ENCODE results near the gene STAT6.
A peak's percentile ranks its signal among the peaks of the same experiment; 100 is the strongest.

The STAT6 gene

GRCh38 chr12:57099047-57099714, 12.0 kb downstream of the STAT6 start:
- DNase-seq (ENCODE audit: low read depth) = no peak

GRCh38 chr12:57098546-57098945, 12.6 kb downstream of the STAT6 start:
- no peak for DNase-seq (ENCODE audit: low read depth)

GRCh38 chr12:57097554-57097835, 13.7 kb downstream of the STAT6 start:
- DNase-seq (ENCODE audit: low read depth) = no peak

DNA sequence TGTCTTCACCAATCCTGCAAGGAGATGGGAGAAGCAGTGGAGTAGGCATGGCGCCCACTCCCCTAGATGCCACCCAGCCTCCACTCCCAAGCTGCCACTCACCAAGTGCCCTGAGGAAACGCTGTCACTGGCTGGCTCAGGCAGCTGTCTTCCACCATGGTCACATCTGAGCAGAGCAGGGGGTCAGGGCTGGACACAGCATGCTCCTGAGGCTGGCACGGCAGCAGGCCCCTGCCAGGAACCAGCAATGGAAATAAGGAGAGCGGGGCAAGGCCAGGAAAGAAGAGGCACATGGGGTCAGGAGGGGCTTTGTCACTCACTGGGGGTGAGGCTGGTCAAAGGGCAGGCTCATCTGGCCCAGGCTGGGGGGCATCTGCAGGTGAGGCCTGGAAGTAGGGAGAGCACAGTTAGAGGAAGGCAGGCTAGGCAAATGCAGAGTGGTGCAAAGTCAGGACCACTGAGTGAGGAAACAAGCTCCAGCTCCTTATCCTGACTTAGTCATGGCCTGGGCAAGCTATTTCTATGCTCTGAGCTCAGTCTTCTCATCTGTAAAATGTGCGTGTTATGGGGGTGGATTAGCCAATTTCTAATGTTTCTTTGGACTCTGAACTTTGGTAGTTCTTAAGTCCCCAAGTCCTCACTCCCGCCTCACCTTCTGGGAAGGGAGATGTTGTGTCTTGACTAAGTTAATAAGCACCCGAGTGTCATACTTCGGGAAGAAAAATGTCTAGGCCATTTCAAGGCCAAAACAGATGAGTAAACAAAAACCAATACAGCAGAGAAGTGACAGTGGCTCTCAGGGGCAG, 14.2 kb downstream of the STAT6 start:
- no peak for DNase-seq (ENCODE audit: low read depth)

- DNase-seq (ENCODE audit: low read depth) = no peak
Measured at GRCh38 chr12:57096099-57096572, 15.0 kb downstream of the STAT6 start.

DNA sequence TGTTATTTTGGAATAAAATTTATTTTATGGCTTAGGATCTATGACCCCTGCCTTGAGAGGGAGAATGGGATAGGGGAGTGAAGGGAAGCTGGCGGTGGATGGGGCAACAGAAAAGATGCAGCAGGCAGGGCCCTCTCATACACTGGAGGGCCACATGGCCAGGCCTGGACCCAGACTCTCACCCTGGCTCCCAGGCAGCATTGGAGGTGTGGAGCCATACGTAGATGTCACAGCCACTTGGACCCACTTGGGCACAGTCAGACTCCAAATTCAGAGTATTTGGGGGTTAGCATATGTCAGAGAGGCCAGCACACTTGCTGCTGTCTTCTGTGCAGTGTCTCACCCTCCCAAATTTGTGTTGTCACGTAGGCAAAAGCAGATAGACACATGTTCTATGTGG, 15.7 kb downstream of the STAT6 start:
- no peak for DNase-seq (ENCODE audit: low read depth)

DNA sequence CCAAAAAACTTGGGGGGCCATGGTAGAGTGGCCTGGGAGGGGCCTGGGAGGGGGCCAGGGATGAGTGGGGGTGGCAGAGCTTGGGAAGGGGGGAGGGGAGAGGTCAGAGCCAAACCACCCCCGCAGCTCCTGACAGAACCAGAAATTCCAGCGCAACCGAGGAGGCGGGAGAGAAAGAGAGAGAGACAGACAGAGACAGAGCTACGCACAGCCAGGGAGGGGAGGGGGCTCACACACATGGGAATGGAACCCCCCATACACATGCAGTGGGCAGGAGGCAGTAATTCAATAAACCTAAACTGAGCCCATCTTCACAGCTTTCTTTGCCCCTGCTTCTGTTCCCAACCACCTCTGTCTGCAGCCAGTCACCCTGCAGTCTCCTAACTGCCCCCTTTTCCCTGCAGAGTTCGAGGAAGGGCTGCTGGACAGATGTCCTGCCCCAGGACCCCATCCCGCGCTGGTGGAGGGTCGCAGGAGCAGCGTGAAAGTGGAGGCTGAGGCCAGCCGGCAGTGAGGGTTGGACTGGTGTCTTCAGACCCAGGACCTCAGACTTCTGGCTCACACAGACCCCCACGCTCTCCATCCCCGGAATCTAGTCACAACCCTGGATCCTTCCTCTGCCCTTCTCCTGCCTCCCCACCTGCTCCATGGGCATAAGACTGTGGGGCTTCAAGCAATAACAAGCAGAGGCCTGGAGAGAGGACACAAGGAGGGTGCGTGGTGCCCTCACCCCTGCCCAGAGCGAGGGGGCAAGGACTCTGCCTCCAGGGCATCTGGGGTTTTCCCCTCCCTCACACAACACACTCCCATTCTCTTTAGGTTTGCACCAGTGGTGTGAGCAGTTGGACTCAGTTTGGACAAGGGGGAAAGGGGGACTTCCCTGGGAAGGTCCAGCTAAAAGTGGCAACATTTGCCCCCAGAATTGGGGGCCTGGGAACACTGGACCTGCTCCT, 16.7 kb downstream of the STAT6 start:
- DNase-seq (ENCODE audit: low read depth) = no peak

DNA sequence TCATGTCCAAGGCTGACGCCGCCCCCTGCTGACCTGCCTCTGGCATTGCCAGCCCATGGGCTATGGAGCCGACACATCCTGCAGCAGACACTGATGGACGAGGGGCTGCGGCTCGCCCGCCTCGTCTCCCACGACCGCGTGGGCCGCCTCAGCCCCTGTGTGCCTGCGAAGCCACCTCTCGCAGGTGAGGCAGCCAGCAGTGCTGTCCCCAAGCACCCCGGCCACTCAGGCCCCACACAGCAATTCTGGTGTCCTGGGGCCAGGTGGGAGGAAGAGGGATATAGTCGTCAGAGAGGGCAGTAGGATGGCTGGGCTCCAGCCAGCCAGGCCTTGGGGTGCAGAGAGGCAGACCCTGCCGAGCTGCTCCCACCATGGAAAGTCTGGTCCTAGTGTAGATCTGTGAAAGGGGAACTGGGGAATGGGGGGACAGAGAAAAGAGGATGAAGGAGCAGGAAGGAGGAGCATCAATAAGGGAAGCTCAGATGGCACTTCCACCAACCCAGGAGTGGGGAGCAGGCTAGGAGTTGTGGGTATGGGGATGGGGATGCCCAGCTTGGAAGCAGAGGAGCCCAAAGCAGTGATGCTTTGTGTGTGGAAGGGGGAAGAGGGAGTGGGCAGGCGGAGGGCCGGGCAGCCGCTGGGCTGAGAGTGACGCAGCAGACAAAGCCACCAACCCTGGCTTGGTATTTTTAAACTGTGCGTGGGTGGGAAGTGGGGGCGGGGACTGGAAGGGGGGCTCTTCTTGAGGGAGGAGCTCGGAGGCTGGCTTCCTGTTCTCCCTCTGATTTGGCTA, 17.6 kb downstream of the STAT6 start:
- DNase-seq (ENCODE audit: low read depth) = peak; percentile 77

DNA sequence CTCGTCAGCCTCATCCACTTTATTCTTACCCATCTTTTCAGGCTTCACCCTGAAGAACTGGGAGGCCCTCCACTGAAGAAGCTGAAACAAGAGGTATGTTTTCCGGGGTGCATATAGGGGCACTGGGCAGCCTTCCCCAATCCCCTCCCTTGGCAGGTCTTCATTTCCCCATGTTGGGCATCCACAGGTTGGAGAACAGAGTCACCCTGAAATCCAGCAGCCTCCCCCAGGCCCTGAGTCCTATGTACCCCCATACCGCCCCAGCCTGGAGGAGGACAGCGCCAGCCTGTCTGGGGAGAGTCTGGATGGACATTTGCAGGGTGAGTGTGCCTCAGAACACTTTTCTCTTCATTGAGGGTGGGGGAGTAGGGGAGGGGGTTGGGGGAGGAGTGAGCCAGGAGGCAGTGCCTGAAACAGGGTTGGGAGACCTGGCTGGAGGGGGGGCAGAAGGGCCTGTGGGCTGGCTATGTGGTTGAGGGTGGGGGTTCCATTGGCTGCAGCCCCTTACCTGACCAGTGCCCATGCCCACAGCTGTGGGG, 18.2 kb downstream of the STAT6 start:
- DNase-seq (ENCODE audit: low read depth) = no peak

DNA sequence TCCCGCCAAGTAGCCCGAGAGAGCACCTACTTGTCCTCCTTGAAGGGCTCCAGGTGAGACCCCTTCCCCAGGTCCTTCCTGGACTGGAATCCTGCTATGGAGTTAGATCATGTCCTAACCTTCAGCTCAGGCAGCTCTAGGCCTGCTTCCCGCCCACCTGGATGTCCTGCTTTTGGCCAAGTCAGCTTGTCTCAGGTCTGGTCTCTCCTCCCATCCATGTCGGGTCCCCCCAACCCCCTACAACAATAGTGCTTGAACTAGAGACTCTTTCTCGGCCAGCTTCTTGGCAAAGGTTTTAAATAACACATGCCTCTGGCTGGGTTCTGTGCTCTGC, 18.7 kb downstream of the STAT6 start:
- DNase-seq (ENCODE audit: low read depth) = no peak

GRCh38 chr12:57091638-57092528, 19.3 kb downstream of the STAT6 start:
- DNase-seq (ENCODE audit: low read depth) = no peak

- no peak for DNase-seq (ENCODE audit: low read depth)
Measured at GRCh38 chr12:57090924-57091637, 20.1 kb downstream of the STAT6 start.

DNA sequence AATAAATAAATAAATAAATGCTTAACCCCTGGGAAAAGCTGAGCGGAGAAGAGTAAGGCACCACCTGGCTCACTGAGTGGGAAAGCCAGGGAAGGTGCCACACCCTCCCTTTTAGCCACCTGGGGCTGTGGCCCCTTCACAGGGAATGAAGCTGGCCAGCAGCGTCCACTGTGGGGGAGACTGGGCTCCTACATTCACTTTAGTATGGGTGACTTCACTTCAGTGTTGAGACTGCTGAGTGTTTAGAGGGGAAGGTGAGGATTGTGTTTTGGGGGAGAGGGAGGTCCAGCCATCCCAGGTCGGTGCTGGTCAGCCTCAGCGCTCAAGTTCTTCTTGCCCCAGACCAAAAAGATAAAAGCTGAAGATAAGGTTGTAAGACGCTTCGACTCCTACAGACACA, 20.7 kb downstream of the STAT6 start:
- DNase-seq (ENCODE audit: low read depth) = no peak

DNA sequence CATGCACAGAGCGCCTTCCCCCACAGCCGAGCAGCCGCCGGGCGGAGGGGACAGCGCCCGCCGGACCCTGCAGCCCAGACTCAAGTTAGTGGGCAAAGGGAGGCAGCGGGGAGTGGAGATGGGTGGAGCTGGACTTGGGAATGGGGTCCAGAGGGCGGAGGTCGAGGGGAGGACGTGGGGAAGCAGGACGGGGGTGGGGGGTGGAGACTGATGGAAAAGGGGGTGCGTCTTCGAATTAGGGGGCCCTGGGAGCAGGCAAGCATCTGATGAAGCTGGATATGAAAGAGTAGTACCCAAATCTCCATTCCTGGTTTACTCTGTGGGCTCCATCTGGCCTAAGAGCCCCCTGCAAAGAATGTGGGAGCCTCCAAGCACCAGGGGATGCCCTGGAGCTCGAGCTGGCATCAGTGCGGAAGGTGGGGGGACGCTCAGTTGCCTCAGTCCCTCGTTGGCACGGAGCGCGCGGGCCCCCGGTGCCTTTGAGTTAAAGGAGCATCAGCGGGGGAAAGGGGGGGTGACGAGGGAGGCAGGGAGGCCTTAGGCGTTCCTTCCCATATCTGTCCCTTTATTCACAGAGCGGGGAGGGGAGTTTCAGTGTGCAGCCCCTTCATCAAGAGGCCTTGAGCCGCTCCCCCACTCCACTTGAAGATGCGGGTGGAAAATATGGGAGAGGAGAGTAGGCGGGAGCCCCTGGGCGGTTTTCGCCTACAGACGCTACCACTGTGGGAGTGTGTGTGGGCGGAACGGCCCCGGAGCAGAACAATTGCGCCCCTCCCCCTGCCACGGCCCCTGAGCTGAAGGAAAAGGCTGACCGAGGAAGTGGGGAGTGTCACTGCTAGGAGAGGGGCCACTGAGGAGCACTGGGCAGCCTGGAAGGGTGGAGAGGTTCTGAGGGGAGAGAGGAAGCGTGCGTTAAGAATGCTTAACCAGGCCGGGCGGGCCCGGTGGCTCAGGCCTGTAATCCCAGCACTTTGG, 21.6 kb downstream of the STAT6 start:
- no peak for DNase-seq (ENCODE audit: low read depth)

GRCh38 chr12:57088354-57089270, 22.6 kb downstream of the STAT6 start, which contains the start of gene NAB2:
NAB2 (plus strand) TSS chr12:57089114; CDS start chr12:57089272, 158 bp downstream.
- DNase-seq (ENCODE audit: low read depth) = peak; percentile 91

GRCh38 chr12:57087691-57088353, 23.3 kb downstream of the STAT6 start:
- DNase-seq (ENCODE audit: low read depth) = peak; percentile 94
